Measurements from ENCODE around the gene CA12.
"Not testable (repeated sequence)": the region's sequence is repeated elsewhere in the genome, so short reads cannot be mapped to it uniquely, and the experiment has no call there.

Gene CA12

GRCh38 chr15:63348392-63348791 is 33.3 kb downstream of the CA12 start:
- no peaks in the 10 kb centered on the region for H3K9me3 Mint-ChIP-seq
- H3K36me3 Mint-ChIP-seq (ENCODE audit: low read depth): no peaks in the 10 kb centered on the region
- H3K4me1 Mint-ChIP-seq (ENCODE audit: low read depth): no peaks in the 10 kb centered on the region
- H3K27ac Mint-ChIP-seq: no peak overlapping the region
- H3K4me3 Mint-ChIP-seq: no peak overlapping the region
- H3K27me3 Mint-ChIP-seq (ENCODE audit: low read depth): peaks cover 15% of the 10 kb centered on the region

DNA sequence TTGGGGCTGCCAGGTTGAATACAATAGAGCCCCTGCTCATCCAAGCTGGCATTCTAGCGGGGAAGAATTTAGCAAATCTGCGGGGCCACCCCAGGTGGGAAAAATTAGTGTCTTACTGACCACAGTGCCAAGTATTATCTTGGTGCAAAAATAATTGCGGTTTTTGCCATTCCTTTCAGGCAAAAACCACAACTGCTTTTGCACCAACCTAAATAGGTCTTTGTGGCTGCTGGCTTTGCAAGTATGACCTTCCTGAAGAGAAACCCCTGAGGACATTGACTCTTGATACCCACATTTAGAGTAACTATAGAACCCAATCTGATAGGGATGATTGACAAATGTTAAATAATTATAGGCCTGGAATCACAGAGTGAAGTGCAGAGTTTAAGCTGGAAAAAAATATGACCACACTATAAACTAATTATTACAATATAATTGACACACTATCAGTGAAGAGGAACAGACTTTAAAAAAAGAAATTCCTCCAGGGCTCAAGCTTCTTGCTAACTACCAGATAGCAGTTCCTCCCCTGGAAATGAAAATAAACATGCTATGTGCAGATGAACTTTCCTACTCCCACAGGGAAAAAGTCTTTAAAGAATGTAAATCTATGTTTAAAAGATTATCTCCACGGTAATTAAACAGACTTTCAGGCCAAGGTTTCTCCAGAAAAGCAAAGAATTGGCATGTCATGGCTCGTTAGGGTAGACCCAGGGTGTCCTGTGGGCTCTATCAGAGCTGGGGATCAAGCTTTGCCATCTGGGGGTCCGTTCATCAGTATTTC is 34.4 kb downstream of the CA12 start:
- Mint-ChIP-seq H3K27me3 (ENCODE audit: low read depth) (peaks cover 15% of the 10 kb centered on the region), H3K4me3 (no peak overlapping the region), H3K9me3 (no peaks in the 10 kb centered on the region), H3K36me3 (ENCODE audit: low read depth) (no peaks in the 10 kb centered on the region), H3K27ac (no peak overlapping the region), H3K4me1 (ENCODE audit: low read depth) (no peaks in the 10 kb centered on the region)

GRCh38 chr15:63345391-63345752 is 36.3 kb downstream of the CA12 start:
- H3K9me3 Mint-ChIP-seq: no peaks in the 10 kb centered on the region
- peaks cover 21% of the 10 kb centered on the region for H3K27me3 Mint-ChIP-seq (ENCODE audit: low read depth)
- H3K4me3 Mint-ChIP-seq: no peak overlapping the region
- H3K4me1 Mint-ChIP-seq (ENCODE audit: low read depth): no peaks in the 10 kb centered on the region
- no peaks in the 10 kb centered on the region for H3K36me3 Mint-ChIP-seq (ENCODE audit: low read depth)
- no peak overlapping the region for H3K27ac Mint-ChIP-seq

DNA sequence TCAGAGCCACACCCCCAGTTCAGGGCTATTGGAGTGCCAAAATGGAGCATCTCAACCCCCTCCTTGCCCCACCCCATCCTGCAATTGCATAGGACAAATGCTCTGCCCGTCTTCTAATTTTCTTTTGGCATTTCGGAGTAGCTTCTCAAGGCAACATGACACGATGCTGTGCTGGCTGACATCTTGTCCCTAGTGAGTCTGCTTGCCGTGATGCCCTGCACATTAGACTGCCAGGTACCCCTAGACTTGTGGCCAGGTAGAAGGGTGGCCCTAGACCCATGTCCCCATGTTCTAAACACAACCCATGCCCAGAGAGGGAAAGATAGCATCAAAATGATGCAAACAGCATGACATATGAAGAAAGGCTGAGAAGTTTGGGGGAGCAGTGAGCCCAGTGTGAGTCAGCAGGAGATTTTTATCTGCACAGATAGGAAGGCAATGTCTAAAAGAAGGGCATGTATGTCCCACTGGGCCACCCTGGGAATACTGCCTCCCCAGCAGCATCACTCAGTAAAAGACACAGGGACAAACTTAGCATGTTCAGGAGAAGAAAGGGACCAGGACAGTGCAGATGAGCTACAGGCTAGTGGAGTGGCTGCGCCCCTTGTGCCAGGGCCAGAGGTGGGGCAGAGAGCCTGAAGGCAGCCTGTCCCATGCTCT is 36.8 kb downstream of the CA12 start:
- H3K4me1 Mint-ChIP-seq (ENCODE audit: low read depth): no peaks in the 10 kb centered on the region
- no peaks in the 10 kb centered on the region for H3K9me3 Mint-ChIP-seq
- H3K27me3 Mint-ChIP-seq (ENCODE audit: low read depth): peaks cover 27% of the 10 kb centered on the region
- H3K36me3 Mint-ChIP-seq (ENCODE audit: low read depth): no peaks in the 10 kb centered on the region
- no peak overlapping the region for H3K4me3 Mint-ChIP-seq
- no peak overlapping the region for H3K27ac Mint-ChIP-seq

- H3K27ac Mint-ChIP-seq; H3K9me3 Mint-ChIP-seq; H3K36me3 Mint-ChIP-seq (ENCODE audit: low read depth); H3K4me3 Mint-ChIP-seq; H3K4me1 Mint-ChIP-seq (ENCODE audit: low read depth): not testable (repeated sequence)
- H3K27me3 Mint-ChIP-seq (ENCODE audit: low read depth): peaks cover 29% of the 10 kb centered on the region
Measured at GRCh38 chr15:63342996-63343562, 38.6 kb downstream of the CA12 start.

GRCh38 chr15:63341898-63342297 is 39.7 kb downstream of the CA12 start:
- H3K36me3 Mint-ChIP-seq (ENCODE audit: low read depth): no peaks in the 10 kb centered on the region
- peaks cover 29% of the 10 kb centered on the region for H3K27me3 Mint-ChIP-seq (ENCODE audit: low read depth)
- no peaks in the 10 kb centered on the region for H3K9me3 Mint-ChIP-seq
- H3K27ac Mint-ChIP-seq: no peak overlapping the region
- no peak overlapping the region for H3K4me3 Mint-ChIP-seq
- H3K4me1 Mint-ChIP-seq (ENCODE audit: low read depth): no peaks in the 10 kb centered on the region

DNA sequence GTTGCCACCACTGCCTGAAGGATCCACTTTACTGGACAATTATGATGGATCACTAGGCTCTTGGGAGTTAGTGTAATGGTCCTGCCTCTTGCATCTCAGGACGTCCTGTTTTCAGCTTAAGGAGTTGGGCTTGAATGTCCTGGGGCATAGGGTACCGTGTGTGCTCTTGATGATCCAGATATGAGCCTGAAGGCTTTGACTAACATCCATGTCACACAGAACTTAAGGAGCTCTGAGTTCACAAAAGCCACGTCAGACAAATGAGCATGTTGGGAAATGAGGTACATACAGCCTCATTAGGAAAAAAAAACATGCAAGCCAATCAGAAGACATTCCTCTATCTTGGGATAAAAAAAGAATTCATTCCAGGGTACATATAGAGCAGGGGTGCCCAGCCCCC is 40.8 kb downstream of the CA12 start:
- H3K9me3 Mint-ChIP-seq: no peaks in the 10 kb centered on the region
- no peak overlapping the region for H3K27ac Mint-ChIP-seq
- no peak overlapping the region for H3K4me3 Mint-ChIP-seq
- H3K4me1 Mint-ChIP-seq (ENCODE audit: low read depth): no peaks in the 10 kb centered on the region
- H3K36me3 Mint-ChIP-seq (ENCODE audit: low read depth): no peaks in the 10 kb centered on the region
- peaks cover 29% of the 10 kb centered on the region for H3K27me3 Mint-ChIP-seq (ENCODE audit: low read depth)

DNA sequence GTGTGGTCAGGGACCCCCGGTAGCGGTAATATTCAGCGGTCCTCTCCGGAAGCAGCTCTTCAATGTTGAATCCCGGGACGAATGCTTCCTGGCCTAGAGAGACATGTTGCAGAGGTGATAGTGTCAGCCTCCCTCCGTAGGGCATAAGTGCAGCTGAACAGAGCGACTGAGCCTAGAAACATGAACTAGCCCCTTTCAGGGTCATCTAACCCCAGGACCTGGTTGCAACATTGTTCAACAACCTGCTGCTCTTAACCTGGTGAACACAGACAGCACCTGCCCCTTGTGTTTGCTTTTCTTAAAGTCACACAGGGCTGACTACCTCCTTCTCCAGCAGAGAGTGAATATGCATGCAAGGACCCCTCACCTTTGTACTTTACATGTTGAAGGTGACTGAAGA is 41.3 kb downstream of the CA12 start:
- Mint-ChIP-seq H3K36me3 (ENCODE audit: low read depth) (no peaks in the 10 kb centered on the region), H3K4me1 (ENCODE audit: low read depth) (no peaks in the 10 kb centered on the region), H3K27ac (no peak overlapping the region)

GRCh38 chr15:63339836-63340235 is 41.8 kb downstream of the CA12 start:
- Mint-ChIP-seq H3K4me1 (ENCODE audit: low read depth) (no peaks in the 10 kb centered on the region), H3K36me3 (ENCODE audit: low read depth) (no peaks in the 10 kb centered on the region), H3K27ac (no peak overlapping the region), H3K9me3 (no peaks in the 10 kb centered on the region), H3K27me3 (ENCODE audit: low read depth) (peaks cover 26% of the 10 kb centered on the region), H3K4me3 (no peak overlapping the region)

More for the DNA sequence above, 41.3 kb downstream of the CA12 start:
- Mint-ChIP-seq H3K27me3 (ENCODE audit: low read depth) (peaks cover 29% of the 10 kb centered on the region), H3K9me3 (no peaks in the 10 kb centered on the region), H3K4me3 (no peak overlapping the region)

DNA sequence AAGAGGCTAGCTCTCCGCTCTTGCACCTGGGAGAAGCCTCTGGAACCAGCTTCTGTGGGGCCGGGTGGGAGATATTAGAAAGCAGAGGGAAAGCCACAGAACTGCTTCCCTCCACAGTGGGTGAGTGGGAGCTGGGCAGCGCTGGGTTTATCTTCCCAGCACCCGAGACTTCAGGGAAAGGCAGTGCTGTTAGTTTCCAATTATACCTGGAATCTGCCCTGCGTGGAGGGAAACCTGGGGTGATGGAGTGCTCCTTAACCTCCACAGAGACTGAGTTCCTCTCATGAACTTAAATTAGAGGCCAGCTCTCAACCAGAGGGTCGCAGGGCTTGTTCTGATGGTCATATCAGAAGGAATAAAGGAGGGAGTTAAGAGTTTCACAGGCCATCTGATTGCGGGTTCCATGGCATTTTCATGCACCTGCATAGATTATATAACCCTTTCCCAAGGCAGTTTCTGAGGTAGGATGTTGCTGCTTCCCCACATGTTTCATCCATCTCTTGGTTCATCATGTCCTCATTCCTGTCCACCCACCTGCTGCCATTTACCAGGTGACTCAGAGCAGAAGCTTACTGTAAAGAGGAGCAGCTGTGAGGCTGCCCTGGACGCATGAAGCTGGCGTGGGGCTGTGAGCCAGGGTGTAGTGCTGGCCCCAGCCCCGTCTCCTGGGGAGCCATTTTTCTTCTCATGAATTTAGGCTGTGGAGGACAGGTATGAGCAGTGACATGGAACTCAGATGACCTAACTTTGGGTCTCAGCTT is 42.5 kb downstream of the CA12 start:
- H3K4me3 Mint-ChIP-seq: no peak overlapping the region
- no peaks in the 10 kb centered on the region for H3K36me3 Mint-ChIP-seq (ENCODE audit: low read depth)
- H3K27me3 Mint-ChIP-seq (ENCODE audit: low read depth): peaks cover 22% of the 10 kb centered on the region
- H3K9me3 Mint-ChIP-seq: no peaks in the 10 kb centered on the region
- H3K4me1 Mint-ChIP-seq (ENCODE audit: low read depth): no peaks in the 10 kb centered on the region
- H3K27ac Mint-ChIP-seq: no peak overlapping the region

GRCh38 chr15:63338170-63338569 is 43.5 kb downstream of the CA12 start:
- H3K27me3 Mint-ChIP-seq (ENCODE audit: low read depth): peaks cover 14% of the 10 kb centered on the region

DNA sequence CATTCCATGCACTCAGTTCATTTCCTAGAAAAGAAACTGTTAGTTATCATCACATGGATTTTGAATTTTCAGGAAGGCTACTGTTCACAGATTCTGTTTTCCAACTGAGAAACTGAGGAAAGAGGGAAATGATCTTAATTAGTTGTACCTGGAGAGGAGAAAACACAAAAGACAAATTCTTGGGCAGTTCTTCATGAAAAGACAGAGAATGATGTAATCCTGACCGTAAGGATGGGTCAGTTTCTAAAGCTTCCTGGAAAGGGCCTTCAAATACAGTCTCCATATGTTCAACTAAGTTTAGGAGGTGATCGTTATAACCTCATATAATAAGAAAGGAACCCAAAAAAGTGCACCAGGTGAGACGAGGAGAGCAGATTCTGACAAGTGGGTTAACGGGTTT is 44.6 kb downstream of the CA12 start:
- H3K4me3 Mint-ChIP-seq: no peak overlapping the region
- no peak overlapping the region for H3K27ac Mint-ChIP-seq
- H3K27me3 Mint-ChIP-seq (ENCODE audit: low read depth): peaks cover 14% of the 10 kb centered on the region
- no peaks in the 10 kb centered on the region for H3K9me3 Mint-ChIP-seq
- H3K4me1 Mint-ChIP-seq (ENCODE audit: low read depth): no peaks in the 10 kb centered on the region
- no peaks in the 10 kb centered on the region for H3K36me3 Mint-ChIP-seq (ENCODE audit: low read depth)

More at GRCh38 chr15:63338170-63338569, 43.5 kb downstream of the CA12 start:
- Mint-ChIP-seq H3K9me3 (no peaks in the 10 kb centered on the region), H3K4me3 (no peak overlapping the region), H3K4me1 (ENCODE audit: low read depth) (no peaks in the 10 kb centered on the region), H3K27ac (no peak overlapping the region), H3K36me3 (ENCODE audit: low read depth) (no peaks in the 10 kb centered on the region)

GRCh38 chr15:63335543-63336240 is 46.0 kb downstream of the CA12 start:
- no peak overlapping the region for H3K4me3 Mint-ChIP-seq
- H3K27ac Mint-ChIP-seq: no peak overlapping the region
- no peaks in the 10 kb centered on the region for H3K4me1 Mint-ChIP-seq (ENCODE audit: low read depth)
- H3K27me3 Mint-ChIP-seq (ENCODE audit: low read depth): peaks cover 9% of the 10 kb centered on the region
- H3K9me3 Mint-ChIP-seq: no peaks in the 10 kb centered on the region
- H3K36me3 Mint-ChIP-seq (ENCODE audit: low read depth): no peaks in the 10 kb centered on the region

- H3K36me3 Mint-ChIP-seq (ENCODE audit: low read depth): no peaks in the 10 kb centered on the region
- H3K27ac Mint-ChIP-seq: no peak overlapping the region
- H3K4me1 Mint-ChIP-seq (ENCODE audit: low read depth): no peaks in the 10 kb centered on the region
- H3K9me3 Mint-ChIP-seq: no peaks in the 10 kb centered on the region
- H3K4me3 Mint-ChIP-seq: no peak overlapping the region
- peaks cover 2% of the 10 kb centered on the region for H3K27me3 Mint-ChIP-seq (ENCODE audit: low read depth)
Measured at GRCh38 chr15:63334821-63335220, 46.8 kb downstream of the CA12 start.
